ENCODE measurements around the gene MYO1D.
A peak's percentile ranks its signal among the peaks of the same experiment; 100 is the strongest.
"Not testable (repeated sequence)": the region's sequence is repeated elsewhere in the genome, so short reads cannot be mapped to it uniquely, and the experiment has no call there.

The MYO1D gene

DNA sequence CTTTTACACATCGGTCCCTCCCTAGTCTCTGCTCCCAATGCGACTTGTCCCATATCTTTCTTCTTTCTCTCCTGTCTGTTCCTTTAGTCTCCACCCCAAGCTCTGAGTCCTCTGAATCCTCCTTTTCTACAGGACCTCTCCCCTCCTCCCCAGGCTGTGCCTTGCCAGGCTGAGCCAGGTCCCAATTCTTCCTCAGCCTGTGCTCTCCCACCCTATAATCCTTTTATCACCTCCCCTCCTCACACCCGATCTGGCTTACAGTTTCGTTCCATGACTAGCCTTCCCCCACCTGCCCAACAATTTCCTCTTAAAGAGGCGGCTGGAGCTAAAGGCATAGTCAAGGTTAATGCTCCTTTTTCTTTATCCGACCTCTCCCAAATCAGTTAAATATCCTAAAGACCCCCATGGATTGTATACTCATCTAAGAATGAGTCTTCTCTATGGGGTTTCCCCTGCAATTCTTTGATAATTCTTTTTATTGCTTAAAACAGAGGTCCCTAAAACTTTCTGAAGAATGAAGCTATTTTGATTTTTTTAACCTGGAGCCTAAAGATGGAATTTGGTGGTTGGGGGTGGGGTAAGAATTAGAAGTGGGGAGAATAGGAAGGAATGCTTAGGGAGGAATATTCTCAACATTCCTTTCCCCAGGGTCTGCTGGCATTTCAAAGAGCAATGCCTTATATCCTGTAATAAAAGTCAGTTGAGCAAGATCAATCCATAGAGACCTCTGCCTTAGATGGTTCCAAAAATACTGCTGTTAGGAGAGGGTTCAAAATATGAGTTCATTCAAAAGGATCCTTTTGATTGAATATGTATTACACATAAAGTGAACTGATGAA, 102.8 kb downstream of the MYO1D start:
- DNase-seq (ENCODE audit: low spot score) = no peak

DNA sequence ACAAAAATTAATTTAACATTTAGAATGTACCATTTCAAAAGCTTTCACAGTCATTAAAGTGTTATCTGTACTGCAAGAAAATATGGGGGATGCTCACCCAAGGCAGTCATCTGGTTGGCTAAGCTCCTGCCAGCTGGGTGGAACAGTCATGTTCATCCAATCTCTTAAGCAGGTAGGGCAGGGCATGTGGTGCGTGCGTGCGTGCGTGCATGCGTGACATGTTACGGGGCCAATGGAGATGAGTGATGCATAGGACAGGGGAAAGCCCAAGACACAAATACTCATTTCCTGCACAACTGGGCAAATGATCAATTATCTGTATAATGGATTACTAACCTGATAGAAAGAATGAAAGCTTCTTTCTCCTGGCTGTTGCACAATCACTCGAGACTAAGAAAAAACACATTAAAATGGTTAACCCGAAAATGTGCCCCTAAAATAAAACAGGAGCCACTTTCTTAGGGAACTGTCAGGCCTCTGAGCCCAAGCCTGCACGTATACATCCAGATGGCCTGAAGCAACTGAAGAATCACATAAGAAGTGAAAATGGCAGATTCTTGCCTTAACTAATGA, 104.4 kb downstream of the MYO1D start:
- DNase-seq (ENCODE audit: low spot score) = no peak

DNA sequence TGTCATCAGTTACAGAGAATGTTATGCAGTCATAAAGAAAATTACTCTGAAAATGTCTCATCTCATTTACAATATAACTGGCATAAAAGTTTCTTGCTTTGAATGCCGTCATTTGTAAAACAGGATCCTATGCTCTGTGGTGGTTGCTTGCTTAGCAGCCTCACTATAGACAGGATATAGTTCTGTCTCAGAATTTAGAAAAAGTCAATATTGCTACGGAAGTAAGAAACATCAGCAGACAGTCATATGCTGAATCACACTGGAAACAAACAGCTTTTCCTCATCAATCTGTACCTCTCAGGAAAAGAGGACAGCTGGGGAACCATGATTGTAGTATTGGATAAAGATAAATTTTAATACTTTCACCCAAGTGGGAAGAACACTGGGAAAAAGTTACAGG, 105.5 kb downstream of the MYO1D start:
- no peak for DNase-seq (ENCODE audit: low spot score)

DNA sequence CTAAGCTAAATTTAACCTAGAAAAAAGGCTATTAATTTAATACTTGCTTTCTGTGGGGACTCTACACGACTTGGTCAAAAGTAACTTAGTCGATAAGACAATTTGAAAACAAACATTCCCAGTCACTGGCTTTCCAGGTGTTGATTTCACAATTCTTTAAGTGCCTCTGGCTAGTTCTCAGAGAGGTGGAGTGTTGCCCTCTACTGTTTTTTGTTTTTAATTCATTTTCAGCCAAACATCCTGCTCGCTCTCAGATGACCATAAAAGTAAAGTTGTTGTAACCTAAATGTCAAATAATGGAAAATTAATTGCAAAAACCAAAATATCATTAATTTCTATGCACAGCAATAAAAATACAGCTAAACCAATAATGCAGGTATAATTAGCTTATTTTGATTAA, 107.1 kb downstream of the MYO1D start:
- DNase-seq (ENCODE audit: low spot score) = no peak

DNA sequence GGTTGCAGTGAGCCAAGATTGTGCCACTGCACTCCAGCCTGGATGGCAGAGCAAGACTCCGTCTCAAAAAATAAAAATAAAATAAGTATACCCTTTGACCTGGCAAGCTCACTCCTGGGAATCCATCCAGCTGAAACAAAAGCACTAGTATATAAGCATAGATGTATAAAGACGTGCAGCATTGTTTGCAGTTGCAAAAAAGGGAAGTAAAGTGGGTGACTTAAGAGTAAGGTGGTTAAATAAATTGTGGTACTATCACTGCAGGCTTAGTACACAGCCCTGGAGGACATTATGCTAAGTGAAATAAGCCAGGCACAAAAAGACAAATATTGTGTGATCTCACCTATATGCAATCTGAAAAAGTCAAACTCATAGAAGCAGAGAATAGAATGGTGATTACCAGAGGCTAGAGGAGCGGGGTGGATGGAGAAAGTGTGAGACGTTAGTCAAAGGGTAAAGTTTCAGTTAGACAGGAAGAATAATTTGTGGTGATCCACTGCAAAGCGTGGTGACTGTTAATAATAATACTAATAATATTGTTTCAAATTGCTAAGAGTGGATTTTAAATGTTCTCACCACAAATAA, 113.0 kb downstream of the MYO1D start:
- DNase-seq (ENCODE audit: low spot score) = no peak

DNA sequence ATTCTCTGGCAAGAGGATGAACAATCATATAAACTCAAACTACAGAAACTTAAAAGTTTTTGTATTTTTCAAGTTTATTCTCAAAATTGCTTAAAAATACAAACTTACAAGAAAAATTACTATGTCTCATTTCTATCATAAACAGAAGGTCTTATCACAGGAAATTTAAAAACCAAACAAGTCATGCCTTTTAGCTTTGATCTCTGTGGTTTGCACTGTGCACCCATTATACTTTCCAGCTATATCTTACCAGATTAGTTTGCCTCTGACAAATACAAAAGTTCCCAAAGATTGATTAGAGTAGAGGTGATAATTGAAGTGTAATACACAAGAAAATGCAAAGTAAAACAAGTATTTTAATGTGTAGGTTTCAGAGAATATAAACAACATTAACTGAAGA, 117.4 kb downstream of the MYO1D start:
- no peak for DNase-seq (ENCODE audit: low spot score)

DNA sequence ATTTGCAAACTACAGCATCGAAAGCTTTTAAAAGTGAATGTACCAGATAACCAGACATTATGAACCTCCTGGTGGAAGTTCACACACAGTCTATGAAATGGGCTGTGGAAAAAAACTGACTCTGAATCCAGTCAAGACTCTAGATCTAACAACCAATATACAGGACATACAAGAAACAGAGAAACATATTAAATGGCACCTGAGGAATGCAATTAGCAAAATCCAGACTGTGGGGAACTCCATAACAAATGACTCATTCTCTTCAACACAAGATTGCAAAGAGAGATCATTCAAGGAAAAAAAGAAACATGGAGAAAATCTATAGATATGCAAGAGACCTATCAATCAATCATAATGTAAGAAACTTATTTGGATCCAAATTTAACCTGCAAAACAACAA, 119.0 kb downstream of the MYO1D start:
- DNase-seq (ENCODE audit: low spot score) = no peak

DNA sequence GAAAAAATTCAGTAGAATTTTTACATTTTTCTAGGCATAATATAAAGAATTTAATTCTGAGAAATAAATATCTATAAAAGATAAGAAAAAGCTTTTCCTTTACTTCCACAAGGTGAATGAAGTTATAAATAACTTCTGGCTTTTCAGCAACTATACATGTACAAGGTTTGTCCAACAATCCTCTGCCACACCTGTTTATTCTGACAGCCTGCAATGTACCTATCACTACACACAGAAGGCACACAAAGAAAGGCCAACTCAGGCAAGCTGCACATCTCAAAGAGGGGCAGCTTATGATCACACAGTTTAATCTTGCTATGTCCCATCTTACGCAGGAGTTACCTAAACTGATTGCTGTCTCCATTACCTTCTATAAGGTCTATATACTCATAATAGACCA, 120.2 kb downstream of the MYO1D start:
- DNase-seq (ENCODE audit: low spot score) = no peak

DNA sequence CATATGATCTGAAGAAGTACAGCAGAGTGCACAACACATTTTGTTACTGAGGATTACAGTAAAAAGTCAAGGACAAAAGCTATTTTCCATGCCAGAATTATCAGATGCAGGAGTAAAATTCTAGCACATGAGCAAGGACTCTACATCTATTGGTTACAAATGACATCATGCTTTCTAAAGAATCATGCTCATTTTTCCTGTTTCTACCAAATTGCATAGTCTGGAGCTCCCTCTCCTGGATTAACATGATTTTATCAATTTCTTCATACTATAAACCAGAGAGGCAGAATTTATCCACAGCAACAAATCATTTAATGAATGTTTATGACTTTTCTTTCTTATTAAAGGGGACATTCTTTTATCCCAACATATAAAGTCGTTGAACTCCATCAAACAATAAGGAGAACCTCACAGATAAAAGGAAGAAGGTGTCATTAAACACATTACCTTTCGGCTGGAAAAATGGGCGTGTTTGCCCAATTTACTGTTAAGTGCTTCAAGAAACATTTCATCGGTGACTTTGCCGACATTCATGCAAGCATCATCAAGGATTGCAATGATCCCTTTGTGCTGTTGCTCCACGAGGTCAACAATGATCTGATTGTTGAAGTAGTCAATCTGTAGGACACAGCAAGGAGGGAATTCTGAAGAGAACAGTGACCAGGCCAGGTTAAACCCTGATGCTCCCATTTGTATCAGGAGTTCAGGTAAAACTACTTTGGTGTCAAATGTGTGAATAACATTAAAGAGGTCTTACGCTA, 121.7 kb downstream of the MYO1D start:
- peak; percentile 45 for DNase-seq (ENCODE audit: low spot score)

DNA sequence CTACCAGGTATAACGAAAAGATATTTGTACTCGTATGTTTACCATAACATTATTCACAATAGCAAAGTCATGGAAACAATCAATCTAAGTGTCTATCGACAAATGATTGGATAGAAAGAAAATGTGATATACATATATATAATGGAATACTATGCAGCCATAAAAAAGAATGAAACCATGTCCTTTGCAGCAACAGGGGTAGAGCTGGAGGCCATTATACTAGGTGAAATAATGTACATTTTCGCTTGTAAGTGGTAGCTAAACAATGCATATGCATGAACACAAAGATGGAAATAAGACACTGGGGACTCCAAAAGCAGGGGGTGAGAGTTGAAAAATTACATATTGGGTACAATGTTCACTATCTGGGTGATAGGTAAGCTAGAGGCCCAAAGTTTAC, 124.0 kb downstream of the MYO1D start:
- DNase-seq (ENCODE audit: low spot score) = no peak

DNA sequence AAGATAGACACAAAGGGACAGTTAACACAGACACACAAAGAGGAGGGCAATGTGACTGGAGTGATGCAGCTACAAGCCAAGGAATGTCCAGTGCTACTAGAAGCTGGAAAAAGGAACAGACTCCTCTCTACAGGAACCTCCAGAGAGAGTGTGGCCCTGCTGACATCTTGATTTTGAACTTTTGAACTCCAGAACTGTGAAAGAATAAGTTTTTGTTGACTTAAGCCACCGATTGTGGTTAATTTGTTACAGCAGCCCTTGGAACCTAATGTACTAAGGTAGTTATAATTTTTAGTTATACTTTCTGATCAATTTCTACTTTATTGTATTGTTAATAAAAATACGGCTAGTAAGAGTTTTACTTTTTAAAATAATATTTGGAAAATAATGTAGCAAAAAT, 129.1 kb downstream of the MYO1D start:
- DNase-seq (ENCODE audit: low spot score) = no peak

DNA sequence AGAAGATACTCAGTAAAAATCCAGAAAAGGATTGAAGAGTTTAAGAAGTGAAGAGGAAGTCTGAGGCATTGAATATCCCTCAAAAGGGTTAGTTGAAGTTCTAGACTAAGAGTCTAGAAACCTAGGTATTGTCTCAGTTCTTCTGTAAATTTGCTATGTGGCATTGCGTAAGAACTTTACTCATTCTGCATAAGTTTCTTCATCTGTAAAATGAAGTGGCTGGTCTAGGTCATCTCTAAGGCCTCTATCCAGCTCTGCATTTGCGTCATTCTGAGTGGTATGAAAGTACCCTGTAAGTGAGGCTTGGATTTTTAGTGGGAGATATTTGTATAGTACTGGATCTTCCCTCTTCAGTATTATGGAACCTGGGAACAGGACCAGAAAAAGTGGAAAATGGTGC, 130.2 kb downstream of the MYO1D start:
- peak; percentile 31 for DNase-seq (ENCODE audit: low spot score)

DNA sequence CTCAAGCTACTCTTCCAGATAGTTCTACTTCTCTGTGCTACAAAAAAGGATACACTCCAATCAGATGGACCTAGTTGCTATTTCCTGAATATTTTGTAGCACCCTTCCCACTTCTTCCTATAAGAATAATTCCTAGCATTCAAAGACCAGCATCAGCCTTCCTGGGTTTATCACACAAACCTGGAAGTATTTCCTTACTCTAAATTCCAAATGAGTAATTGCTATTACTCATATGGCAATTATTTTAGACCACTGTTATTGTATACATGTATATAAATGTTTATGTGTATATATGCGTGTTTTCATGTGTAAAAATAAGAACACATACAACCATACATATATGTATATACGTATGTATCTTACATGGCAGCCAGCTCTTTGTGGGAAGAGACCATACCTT, 130.6 kb downstream of the MYO1D start:
- no peak for DNase-seq (ENCODE audit: low spot score)

DNA sequence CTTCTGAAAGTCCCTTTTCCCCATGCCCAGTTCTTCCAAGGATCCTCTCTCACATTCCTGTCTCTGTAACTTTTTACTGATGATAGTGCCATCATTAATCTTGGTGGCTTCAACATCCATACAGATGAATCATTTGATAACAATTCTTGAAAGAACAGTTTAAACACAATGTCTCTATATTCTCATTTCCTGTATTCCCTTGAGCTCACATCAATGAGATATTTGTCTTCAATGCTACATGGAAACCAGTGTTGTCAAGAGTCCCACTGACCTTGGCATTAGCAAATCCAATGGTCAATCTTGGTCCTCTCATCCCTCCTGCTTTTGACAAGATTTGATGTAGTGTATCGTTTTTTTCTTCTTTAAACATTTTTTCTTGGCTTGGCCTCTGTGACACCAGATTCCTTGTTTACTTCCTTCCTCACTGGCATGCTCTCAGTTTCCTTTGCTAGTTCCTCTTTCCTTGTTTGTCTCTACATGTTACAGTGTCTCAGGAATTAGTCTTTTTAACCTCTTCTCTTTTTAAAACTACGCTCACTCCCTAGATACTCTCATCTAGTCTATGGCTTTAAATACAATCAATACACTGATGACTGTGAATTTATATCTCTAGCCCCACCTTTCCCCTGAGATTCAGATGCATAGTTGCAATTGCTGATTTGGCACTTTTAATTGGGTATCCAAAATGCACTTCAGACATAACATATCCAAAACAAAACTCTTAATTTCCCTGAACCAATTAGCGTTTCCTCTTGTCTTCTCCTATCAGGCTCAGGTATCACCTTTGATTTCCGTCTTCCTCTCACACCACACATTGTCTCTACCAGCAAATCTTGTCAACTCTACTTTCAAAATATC, 134.0 kb downstream of the MYO1D start:
- DNase-seq (ENCODE audit: low spot score) = no peak

DNA sequence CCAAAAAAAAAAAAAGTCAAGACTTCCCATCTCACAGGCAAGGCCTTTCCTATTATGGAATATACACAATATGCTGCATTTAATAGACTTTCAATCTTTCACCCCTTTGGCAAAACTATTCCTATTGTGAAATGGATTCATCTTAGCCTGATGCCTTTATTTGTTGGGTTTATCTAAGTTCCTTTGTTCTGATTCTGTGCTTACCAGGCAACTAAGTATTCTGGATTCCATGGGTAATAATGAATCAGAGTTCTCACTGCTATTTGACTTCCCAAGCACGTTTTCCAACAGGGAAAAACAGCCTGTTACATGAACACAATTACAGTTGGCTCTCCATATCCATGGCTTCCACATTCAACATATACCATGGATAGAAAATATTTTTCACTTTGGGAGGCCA, 135.5 kb downstream of the MYO1D start:
- DNase-seq (ENCODE audit: low spot score) = peak; percentile 38

DNA sequence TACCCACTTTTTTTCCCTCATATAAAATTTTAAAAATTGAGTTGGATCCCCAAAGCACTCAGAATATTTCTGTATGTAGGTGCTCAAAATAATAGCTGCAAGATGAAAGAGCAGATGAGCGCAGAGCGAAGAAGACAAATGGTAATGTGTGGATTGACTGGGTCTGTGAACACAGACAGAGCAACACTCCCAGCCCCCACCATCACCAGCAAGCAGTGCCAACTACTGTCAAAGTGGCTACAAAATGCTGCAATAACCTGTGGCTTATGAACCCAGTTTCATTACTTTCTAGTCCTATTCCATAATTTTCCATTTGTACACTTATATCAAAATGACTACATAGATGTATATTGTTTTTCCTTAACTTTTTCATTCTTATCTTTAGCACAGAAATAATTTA, 137.2 kb downstream of the MYO1D start:
- no peak for DNase-seq (ENCODE audit: low spot score)

DNA sequence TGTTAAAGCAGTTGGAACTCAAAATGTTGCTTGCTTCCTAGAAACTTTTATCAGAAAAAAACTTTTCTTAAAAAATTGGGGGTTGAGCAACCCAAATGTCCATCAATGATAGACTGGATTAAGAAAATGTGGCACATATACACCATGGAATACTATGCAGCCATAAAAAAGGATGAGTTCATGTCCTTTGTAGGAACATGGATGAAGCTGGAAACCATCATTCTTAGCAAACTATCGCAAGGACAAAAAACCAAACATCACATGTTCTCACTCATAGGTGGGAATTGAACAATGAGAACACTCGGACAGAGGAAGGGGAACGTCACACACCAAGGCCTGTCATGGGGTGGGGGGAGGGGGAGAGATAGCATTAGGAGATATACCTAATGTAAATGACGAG, 137.8 kb downstream of the MYO1D start:
- DNase-seq (ENCODE audit: low spot score) = not testable (repeated sequence)

DNA sequence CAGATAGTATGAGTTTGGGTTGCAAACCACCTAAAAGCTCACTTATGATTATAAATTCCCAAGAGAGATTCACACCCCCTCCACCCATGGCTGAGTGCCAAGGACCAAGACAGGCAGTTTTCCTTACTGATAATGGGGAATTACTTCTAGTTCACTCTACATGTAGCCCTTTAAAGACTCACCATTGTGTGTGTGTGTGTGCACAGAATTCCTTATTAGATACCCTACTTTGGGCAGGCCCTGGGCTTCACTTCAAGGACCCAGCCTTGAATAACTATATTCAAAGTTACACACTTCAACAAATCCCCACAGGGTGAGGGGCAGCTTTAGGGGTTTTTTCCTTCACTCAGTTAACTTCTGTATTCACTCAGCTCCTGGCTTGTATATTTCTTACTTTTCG, 143.5 kb downstream of the MYO1D start:
- no peak for DNase-seq (ENCODE audit: low spot score)

DNA sequence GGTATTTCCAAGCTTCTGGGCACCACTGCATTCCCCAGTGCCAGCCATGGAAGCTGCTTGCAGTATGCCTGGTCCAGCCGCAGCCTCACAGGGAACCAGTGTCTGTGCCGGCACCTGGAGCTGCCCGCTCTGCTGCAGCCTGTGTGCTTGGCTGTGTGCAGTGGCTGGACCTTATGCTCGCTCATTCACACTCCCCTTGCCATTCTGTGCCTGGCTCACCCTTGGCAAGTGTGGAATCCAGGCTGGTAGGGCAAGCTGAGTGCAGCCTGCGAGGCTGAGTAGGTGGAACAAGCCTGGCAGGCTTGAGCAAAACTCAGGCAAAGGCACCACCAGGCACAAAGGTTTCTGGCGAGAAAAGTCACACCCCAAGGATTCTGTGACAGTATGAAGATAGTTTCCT, 144.0 kb downstream of the MYO1D start:
- DNase-seq (ENCODE audit: low spot score) = no peak

DNA sequence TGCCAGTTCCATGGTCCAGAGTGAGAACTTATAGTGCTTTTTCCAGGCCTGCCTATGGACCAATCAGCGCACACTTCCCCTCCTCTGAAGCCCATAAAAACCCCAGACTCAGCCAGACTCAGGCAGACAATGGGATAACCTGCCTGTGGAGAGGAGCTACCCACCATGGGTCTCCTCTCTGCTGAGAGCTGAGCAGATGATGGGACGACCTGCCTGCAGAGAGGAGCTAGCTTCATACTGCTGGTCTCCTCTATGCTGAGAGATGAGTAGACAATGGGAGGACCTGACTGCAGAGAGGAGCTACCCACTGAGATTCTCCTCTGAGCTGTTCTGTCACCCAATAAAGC, 144.7 kb downstream of the MYO1D start:
- DNase-seq (ENCODE audit: low spot score) = no peak

DNA sequence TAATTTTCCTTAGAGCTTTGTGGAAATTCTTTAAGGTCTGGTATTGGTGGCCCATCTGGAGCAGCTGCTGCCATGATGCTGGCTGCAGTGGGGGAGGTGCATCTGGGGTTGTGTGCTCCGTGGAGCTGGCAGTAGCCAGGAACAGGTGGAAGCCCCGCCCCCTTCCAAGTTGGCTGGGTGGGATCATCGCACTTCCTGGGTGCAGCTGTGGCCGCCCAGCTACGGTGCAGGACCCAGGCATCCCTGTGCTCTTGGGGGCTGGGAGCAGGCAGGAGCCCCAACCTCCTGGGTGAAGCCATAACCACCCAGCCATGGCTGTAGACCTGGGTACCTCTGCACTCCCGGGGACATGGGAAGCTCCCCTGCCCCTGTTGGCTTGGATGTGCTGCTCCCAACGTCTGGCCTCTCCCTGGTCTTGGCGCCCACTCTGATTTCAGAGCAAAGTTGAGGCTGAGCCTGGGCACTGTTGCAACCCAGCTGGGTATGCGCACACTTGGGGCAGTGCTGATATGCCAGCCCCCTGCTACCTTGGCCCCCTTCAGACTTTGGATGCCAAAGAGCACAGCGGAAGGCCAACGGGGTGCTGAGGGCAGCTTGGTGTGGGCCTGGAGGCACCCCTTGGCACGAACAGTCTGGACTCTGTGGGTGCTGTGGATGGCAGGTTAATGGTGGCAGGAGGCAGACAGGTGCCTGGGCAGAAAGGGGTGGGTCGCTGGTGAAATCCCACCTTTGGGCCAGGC, 145.2 kb downstream of the MYO1D start:
- DNase-seq (ENCODE audit: low spot score) = no peak
